ENCODE data around the gene ADAP1.

ADAP1 gene

DNA sequence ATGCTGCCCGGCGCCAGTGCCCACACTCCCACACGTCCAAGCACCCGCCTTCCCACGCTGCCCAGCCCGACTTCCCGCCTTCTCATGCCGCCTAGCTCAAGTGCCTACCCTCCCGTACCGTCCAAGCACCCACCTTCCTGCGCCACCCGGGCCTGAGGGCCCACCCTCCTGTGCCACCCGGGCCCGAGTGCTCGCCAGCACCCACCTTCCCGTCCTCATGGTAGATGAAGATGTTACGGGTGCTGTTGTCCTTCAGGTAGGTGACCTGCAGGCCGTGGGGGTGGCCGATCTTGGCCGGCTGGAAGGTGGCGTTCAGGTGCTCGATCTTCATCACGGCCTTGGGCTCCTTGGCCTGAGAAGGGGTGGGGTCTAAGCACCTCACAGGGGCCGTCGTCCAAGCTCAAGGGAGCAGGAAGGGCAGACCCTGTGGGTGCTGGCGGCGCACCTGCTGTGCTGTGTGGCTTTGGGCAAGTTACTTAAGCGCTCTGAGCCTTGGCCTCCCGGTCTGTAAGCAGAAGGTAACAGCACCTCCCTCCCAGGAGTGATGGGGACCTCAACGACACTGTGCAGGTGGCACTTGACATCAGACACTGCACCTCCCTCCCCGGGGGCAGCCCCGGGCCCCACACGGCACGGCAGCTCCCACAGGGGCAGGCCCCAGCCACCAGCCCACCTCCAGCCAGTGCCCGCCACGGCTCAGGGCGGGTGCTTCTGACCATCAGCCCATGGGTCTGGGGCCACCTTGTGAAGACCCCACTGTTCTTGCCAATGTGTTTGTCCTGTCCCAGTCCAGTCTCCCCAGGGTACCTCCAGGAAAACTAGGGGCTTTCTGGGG, 50.3 kb downstream of the ADAP1 start:
- no peak for DNase-seq

GRCh38 chr7:902996-903395, 51.5 kb downstream of the ADAP1 start:
- no peak for DNase-seq

GRCh38 chr7:901388-902154, 52.9 kb downstream of the ADAP1 start:
- DNase-seq: no peak

DNA sequence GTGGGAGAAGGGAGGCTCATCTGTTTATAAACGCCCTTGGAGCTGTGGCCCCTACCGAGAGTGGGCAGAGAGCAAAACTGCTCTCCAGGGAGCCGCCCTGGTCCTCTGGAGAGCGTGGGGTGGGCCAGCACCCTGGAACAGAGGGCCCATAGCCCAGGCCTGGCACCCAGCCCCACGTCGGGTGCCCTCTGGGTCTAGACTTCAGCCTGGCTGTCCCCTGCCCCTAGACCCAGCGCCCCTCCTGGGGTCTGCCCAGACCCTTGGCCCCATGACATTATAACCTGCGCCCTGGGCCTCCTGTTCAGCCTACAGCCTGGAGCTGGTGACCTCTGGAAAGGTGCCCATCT, 53.5 kb downstream of the ADAP1 start:
- DNase-seq: no peak

- DNase-seq: no peak
Measured at GRCh38 chr7:900331-901040, 54.0 kb downstream of the ADAP1 start.

- no peak for DNase-seq
Measured at GRCh38 chr7:899806-900205, 54.7 kb downstream of the ADAP1 start.

DNA sequence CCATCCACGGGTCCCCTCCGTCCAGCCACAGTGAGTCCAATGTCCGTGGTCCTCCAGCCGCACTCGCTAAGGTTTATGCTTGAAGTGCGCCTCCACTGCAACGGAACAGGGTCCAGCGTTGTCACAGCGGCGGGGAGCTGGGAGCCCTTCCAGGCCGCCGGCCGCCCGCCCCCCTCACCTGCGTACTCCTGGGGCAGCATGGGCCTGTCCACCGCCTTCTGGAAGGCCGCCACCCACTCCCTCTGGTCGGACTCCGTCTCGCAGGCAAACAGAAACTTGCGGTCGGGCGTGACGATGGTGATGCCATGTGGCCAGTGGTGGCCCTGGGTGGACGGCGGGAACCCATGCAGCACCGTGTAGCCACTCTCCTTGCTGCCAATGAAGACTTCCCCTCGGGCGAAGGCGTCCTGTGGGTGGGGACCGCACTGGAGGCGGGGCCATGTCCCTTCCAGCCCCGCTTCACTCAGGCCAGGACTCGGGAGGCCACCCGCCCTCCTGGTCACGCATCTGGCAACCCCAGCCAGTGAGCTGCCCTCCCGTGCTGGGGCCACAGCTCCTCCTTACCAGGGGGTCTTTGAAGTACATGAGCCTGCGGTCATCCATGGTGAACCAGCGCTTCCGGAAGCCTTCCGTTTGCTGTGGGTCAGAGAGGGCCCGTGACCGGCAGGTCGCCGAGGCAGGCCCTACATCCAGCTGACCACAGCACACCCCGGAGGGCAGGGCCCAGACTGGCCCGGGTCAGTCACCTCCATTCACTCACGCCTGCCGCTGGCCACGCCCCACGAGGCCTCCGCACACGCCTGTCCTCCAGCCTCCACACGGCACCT, 55.4 kb downstream of the ADAP1 start:
- DNase-seq: no peak

GRCh38 chr7:898460-898854, 56.0 kb downstream of the ADAP1 start:
- no peak for DNase-seq

GRCh38 chr7:897771-898376, 56.6 kb downstream of the ADAP1 start:
- no peak for DNase-seq

DNA sequence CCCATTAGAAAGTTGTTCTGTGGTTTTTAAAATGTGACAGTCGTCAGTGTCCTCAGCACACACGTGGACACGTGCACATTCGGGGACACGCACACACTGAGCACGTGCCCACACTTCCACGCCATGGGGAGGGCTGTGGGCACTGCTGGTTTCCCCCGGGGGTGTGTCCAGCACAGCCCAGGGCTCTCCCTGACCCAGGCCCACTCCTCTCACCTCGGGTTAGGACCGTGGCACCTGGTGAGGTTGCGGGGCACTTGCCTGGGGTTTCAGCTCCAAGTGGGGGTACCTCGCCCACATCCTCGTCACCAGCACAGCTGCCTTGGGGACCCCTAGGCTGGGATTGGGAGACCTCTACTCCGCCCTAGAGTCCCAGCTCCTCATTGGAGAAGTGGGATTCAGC, 57.4 kb downstream of the ADAP1 start:
- DNase-seq: no peak

DNA sequence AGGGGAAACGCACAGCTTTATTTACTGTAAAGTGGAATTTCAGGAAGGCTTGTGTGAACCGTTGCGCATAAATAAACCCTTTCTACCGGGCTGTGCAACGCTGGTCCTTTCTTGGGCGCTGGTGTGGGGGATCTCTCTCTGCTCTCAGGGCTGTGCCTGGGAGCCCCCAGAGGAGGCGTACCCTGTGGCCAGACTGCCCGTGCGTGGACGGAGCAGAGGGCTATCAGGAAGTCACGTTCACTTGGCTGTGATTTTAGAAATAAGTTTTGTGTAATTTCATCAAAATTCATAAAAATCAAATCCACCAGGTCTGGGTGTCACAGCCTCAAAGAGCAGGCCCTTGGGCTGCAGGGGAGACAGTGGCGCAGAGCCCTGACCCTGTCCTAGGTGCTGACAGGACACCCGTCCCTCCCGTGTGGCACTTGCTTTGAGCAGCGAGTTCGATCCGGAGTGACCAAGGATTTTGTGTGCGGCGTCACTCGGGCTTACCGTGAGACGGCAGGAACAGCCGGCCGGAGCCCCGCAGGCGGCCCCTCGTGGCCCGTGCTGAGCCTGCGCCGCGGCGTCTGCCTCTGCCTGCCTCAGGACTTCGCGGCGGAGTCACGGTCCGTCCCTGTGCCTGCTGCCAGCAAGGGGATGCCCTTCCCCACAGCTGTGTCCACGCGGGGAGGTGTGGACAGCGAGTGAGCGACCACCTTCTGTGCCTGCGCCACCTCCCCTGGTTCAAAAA, 58.0 kb downstream of the ADAP1 start:
- DNase-seq: no peak

DNA sequence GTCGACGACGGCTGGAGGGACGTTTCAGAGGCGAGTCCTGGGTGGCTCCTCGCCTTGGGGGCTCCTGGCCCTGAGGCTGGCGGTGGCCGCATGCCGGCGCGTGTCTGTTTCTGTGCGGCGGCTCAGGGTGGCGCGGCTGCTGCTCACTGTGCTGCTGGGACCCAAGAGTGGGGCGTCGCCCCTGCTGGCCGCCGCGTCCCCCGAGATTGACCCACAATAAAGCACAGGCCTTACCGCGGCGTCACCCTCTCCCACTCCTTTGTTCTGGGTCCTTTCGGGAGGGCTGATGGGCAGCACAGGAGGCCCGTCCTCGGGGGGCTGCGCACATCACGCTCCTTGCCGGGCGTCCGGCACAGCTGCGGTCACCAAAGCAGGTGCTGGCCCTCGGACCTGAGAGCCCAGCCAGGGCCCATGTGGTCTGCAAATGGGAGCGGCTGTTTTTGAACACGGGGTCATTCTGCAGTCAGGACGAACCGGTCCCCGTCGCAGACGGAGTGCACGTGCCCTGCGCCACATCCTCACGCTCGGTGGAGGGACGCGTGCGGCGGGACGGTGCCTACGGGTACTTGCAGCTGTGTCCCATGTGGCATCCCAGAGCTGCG, 58.9 kb downstream of the ADAP1 start:
- DNase-seq: no peak

GRCh38 chr7:894927-895450, 59.5 kb downstream of the ADAP1 start:
- no peak for DNase-seq

DNA sequence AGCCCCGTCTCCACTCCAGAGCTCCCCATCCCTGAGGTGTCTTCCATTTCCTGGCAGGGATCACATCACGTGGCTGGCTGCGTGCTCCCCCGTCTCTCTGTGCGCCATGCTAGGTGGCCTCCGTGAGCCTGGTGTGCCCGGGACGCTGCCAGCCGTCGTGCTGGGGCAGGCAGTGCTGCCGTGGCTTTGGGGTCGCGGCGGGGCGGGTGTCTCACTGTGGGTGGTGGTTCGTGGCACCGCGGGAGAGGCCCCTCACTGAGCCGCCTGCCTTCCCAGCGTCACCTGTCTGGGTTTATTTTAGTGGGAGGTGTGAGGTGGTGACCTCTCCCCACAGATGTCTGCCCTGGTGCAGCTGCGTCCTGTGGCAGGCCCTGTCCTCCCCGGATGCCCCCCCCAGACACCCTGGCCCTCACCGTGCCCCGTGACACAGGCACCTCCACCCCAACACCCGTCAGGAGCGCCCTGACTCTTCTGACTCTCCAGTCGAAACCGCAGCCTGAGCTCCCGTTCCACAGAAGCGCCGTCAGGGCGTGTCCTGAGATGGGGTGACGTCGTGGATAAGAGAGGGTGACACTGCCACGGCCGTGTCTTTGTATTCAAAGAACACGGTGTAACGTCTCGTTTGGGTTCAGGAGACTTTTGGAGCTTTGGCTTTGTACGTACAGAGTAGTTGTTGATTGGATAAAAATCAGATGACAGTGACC, 60.2 kb downstream of the ADAP1 start:
- DNase-seq: no peak

GRCh38 chr7:893686-894085, 60.8 kb downstream of the ADAP1 start:
- DNase-seq: no peak

- DNase-seq: no peak
Measured at GRCh38 chr7:892648-893593, 61.6 kb downstream of the ADAP1 start.

DNA sequence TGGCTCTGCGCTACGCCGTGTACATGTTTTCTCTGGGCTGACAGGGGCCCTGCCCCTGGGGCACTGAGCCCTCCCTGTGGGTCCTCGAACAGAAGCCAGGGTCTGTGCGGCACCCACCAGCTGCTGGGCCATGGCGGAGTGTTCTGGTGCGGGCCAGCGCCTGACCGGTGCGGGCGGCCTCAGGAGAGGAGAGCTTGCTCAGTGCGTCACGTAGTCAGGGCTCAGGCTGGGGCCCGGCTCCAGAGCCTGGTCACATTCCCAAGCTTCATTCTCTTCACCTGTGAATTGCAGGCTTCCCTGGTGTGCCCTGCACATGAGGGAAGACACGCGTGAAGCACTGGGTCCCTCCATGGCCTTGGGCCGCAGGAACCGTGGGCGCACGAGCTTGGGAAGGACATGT, 62.7 kb downstream of the ADAP1 start:
- no peak for DNase-seq

- DNase-seq: no peak
Measured at GRCh38 chr7:891291-891690, 63.2 kb downstream of the ADAP1 start.

GRCh38 chr7:890868-891267, 63.6 kb downstream of the ADAP1 start:
- DNase-seq: no peak

Data from NCI-H1417 treated with DMSO at 0.1 percent for 48 hours (cell line).